MCF 10A (cell line): Measurements from ENCODE around the gene TBCD. TPM values are rescaled to one million over a fixed set of nuclear protein-coding genes. Genes with fewer than 3 reads are reported as not detected.

Experiments used
- BruUV-seq: library from RNA; stranded (reverse); fragments of 400-500 nt; replicated peaks from 2 replicates; lab custom pipeline; 2021; lab: Mats Ljungman, UMichigan
- CTCF ChIA-PET: fragments of 300-600 bp; sonication (Branson Sonifier 250); formaldehyde crosslinking; extraction: SDS; loops from one replicate; lab custom pipeline; 2021; ENCODE audit warnings: antibody characterized with exemption, inconsistent platforms; lab: Yijun Ruan, JAX
- POLR2A ChIA-PET: fragments of 300-600, 350-650 bp; sonication (Branson Sonifier 250); formaldehyde crosslinking; extraction: SDS; loops from one replicate; lab custom pipeline; 2020; ENCODE audit warnings: antibody characterized with exemption, inconsistent platforms; lab: Yijun Ruan, JAX
- DNase-seq: peaks from one replicate; pipeline ENCODE4 v3.0.0-alpha.2; 2018; ENCODE audit not compliant: unreplicated experiment
- H3K27ac Mint-ChIP-seq: one replicate; pipeline ENCODE4 v1.8.0; 2022; ENCODE audit warnings: mild to moderate bottlenecking, low read depth, mixed read lengths; ENCODE audit not compliant: unreplicated experiment
- H3K27me3 Mint-ChIP-seq: one replicate; pipeline ENCODE4 v1.8.0; 2022; ENCODE audit warnings: mixed read lengths; ENCODE audit not compliant: insufficient read depth, unreplicated experiment
- H3K36me3 Mint-ChIP-seq: one replicate; pipeline ENCODE4 v1.8.0; 2022; ENCODE audit warnings: mild to moderate bottlenecking, moderate library complexity, mixed read lengths; ENCODE audit not compliant: insufficient read depth, unreplicated experiment
- H3K4me1 Mint-ChIP-seq: one replicate; pipeline ENCODE4 v1.8.0; 2022; ENCODE audit warnings: mixed read lengths; ENCODE audit not compliant: insufficient read depth, unreplicated experiment
- H3K4me3 Mint-ChIP-seq: one replicate; pipeline ENCODE4 v1.8.0; 2022; ENCODE audit warnings: mild to moderate bottlenecking, moderate library complexity, mixed read lengths; ENCODE audit not compliant: unreplicated experiment
- H3K9me3 Mint-ChIP-seq: one replicate; pipeline ENCODE4 v1.8.0; 2022; ENCODE audit warnings: mixed read lengths; ENCODE audit not compliant: unreplicated experiment
- CTCF ChIP-seq: fragments of 200-600 bp; IDR thresholded peaks from one replicate; pipeline ENCODE4 v1.8.0; 2022; ENCODE audit warnings: antibody characterized with exemption, mild to moderate bottlenecking; ENCODE audit not compliant: unreplicated experiment
- intact Hi-C: fragments of 100-400 bp; cut with micrococcal nuclease; formaldehyde crosslinking; loops from 2 replicates; pipeline ENCODE4 v1.14.1; 2022
- total RNA-seq: library from RNA; stranded (reverse); gene quantifications from 2 replicates; pipeline ENCODE4 v1.2.3, GENCODE V29; 2022

Gene TBCD
- total RNA-seq, 1 experiment from 2014 or later, result 76.2 TPM

GRCh38 chr17:82932518-82933310 lies 180.8 kb downstream of the TBCD start:
- ChIA-PET POLR2A (no interaction called here), CTCF (interaction anchor here (0.6 to 1.1 kb wide), 5 partner anchors 13 to 221 kb away, joined by 3 to 11 read pairs (median 4); no protein-coding TSS in a partner anchor)
- no TSS peak for BruUV-seq
- TF ChIP-seq CTCF, result no peak
- H3K27ac Mint-ChIP-seq, result no peak overlapping the region
- DNase-seq, result no peak
- H3K9me3 Mint-ChIP-seq, result no peaks in the 10 kb centered on the region
- H3K36me3 Mint-ChIP-seq, result peaks cover 63% of the 10 kb centered on the region
- H3K27me3 Mint-ChIP-seq, result no peaks in the 10 kb centered on the region
- H3K4me1 Mint-ChIP-seq, result peaks cover 6% of the 10 kb centered on the region
- no peak overlapping the region for H3K4me3 Mint-ChIP-seq
- intact Hi-C loops, result no loop called here

GRCh38 chr17:82933911-82934310 lies 182.0 kb downstream of the TBCD start:
- H3K36me3 Mint-ChIP-seq, result peaks cover 71% of the 10 kb centered on the region
- DNase-seq, result no peak
- peaks cover 6% of the 10 kb centered on the region for H3K4me1 Mint-ChIP-seq
- intact Hi-C loops, result no loop called here
- no peaks in the 10 kb centered on the region for H3K27me3 Mint-ChIP-seq
- ChIA-PET CTCF (interaction anchor here (1.1 kb wide), 1 partner anchor 152 kb away, joined by 4 read pairs; no protein-coding TSS in a partner anchor), POLR2A (interaction anchor here (1.4 kb wide), 1 partner anchor 58 kb away, joined by 5 read pairs; no protein-coding TSS in a partner anchor)
- no peaks in the 10 kb centered on the region for H3K9me3 Mint-ChIP-seq
- no peak overlapping the region for H3K27ac Mint-ChIP-seq
- H3K4me3 Mint-ChIP-seq, result no peak overlapping the region
- no peak for TF ChIP-seq CTCF
- no TSS peak for BruUV-seq

GRCh38 chr17:82935966-82936767 lies 184.3 kb downstream of the TBCD start:
- no peak for TF ChIP-seq CTCF
- intact Hi-C loops, result no loop called here
- H3K4me3 Mint-ChIP-seq, result no peak overlapping the region
- BruUV-seq, result no TSS peak
- no peak overlapping the region for H3K27ac Mint-ChIP-seq
- ChIA-PET POLR2A (no interaction called here), CTCF (no interaction called here)
- H3K27me3 Mint-ChIP-seq, result no peaks in the 10 kb centered on the region
- DNase-seq, result no peak
- H3K4me1 Mint-ChIP-seq, result peaks cover 6% of the 10 kb centered on the region
- H3K36me3 Mint-ChIP-seq, result peaks cover 62% of the 10 kb centered on the region
- no peaks in the 10 kb centered on the region for H3K9me3 Mint-ChIP-seq

- CTCF ChIA-PET, result interaction anchor here (0.5 kb wide), 1 partner anchor 258 kb away, joined by 3 read pairs; no protein-coding TSS in a partner anchor
- intact Hi-C loops, result no loop called here
- H3K27me3 Mint-ChIP-seq, result no peaks in the 10 kb centered on the region
- H3K4me1 Mint-ChIP-seq, result peaks cover 4% of the 10 kb centered on the region
- no TSS peak for BruUV-seq
- no peak for TF ChIP-seq CTCF
- H3K4me3 Mint-ChIP-seq, result no peak overlapping the region
- peaks cover 61% of the 10 kb centered on the region for H3K36me3 Mint-ChIP-seq
- no peak overlapping the region for H3K27ac Mint-ChIP-seq
- DNase-seq, result no peak
- POLR2A ChIA-PET, result no interaction called here
- no peaks in the 10 kb centered on the region for H3K9me3 Mint-ChIP-seq
These were observed 184.9 kb downstream of the TBCD start for GRCh38 chr17:82936768-82937171.
